ENCODE data around the gene ZMYND8. TPM values are rescaled to one million over a fixed set of nuclear protein-coding genes. Genes with fewer than 3 reads are reported as not detected.
"Not testable (repeated sequence)": the region's sequence is repeated elsewhere in the genome, so short reads cannot be mapped to it uniquely, and the experiment has no call there.

ZMYND8 gene
- total RNA-seq, 1 donor from 2014 or later: 37.9 TPM

DNA sequence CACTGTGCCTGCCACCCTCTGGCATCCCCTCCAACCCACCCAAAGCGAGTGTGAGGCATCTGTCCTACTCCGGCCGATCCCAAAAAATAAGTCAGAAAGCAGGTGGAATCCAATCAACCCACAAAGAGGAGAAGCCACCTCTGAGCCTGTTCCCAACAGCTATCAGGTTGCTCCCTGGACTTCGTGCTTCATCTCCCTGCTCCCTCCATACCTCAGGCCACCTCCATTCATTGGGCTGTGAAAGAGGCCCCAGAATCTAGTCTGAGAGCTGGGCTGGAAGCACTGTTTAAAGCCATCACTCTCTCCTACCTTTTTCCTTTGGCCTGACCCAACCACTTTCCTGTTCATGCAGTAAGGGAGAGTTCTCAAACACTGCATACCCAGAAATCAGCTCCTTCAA, 106.1 kb downstream of the ZMYND8 start:
- Histone ChIP-seq H3K27me3 (ENCODE audit: low read depth) (no peaks in the 10 kb centered on the region), H3K27ac (replicated peaks) (no peak overlapping the region), H3K36me3 (peaks cover 66% of the 10 kb centered on the region), H3K4me1 (peaks cover 46% of the 10 kb centered on the region), H3K4me3 (no peak overlapping the region), H3K9me3 (replicated peaks) (no peaks in the 10 kb centered on the region)
- intact Hi-C loops (cut with micrococcal nuclease): no loop called here
- no peak for DNase-seq
- no peak for TF ChIP-seq CTCF (IDR thresholded peaks at IDR 0.05; ENCODE audit: borderline replicate concordance)

- Histone ChIP-seq H3K27ac (replicated peaks) (no peak overlapping the region), H3K27me3 (ENCODE audit: low read depth) (no peaks in the 10 kb centered on the region), H3K9me3 (replicated peaks) (no peaks in the 10 kb centered on the region), H3K36me3 (peaks cover 71% of the 10 kb centered on the region), H3K4me1 (peaks cover 45% of the 10 kb centered on the region), H3K4me3 (no peak overlapping the region)
- no peak for DNase-seq
- TF ChIP-seq CTCF (IDR thresholded peaks at IDR 0.05; ENCODE audit: borderline replicate concordance): no peak
- intact Hi-C loops (cut with micrococcal nuclease): no loop called here
Observed at GRCh38 chr20:47249913-47250312, 106.6 kb downstream of the ZMYND8 start.

DNA sequence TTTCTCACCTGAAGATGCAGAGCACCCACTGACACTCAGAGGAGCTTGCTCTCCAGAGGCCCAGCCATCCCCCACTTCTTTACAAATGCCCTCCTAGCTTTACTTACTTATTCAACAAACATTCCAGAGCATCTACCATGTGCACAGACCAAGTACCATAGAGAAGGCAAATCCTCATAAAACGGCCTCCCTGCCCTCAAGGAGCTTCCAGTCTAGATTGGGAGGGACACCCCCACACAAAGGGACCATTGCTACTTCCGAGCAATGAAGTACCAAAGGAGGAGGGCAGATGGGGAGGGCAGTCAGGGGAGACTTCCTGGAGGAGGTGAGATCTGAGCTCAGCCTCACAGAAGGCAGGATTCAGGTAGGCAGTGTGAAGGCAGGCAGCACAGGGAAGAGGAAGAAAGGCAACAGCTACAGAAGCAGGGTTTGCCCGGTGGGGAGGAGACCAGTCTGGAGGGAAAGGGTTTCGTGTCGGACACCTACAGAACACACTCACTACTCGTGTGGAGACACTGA, 108.0 kb downstream of the ZMYND8 start:
- DNase-seq: no peak
- no peak overlapping the region for H3K4me3 ChIP-seq
- H3K9me3 ChIP-seq (replicated peaks): no peaks in the 10 kb centered on the region
- no peaks in the 10 kb centered on the region for H3K27me3 ChIP-seq (ENCODE audit: low read depth)
- peaks cover 81% of the 10 kb centered on the region for H3K36me3 ChIP-seq
- peaks cover 31% of the 10 kb centered on the region for H3K4me1 ChIP-seq
- intact Hi-C loops (cut with micrococcal nuclease): no loop called here
- H3K27ac ChIP-seq (replicated peaks): no peak overlapping the region
- no peak for TF ChIP-seq CTCF (IDR thresholded peaks at IDR 0.05; ENCODE audit: borderline replicate concordance)

GRCh38 chr20:47247972-47248371, 108.5 kb downstream of the ZMYND8 start:
- DNase-seq: no peak
- Histone ChIP-seq H3K27ac (replicated peaks) (no peak overlapping the region), H3K4me3 (no peak overlapping the region), H3K36me3 (peaks cover 85% of the 10 kb centered on the region), H3K9me3 (replicated peaks) (no peaks in the 10 kb centered on the region), H3K27me3 (ENCODE audit: low read depth) (no peaks in the 10 kb centered on the region), H3K4me1 (peaks cover 26% of the 10 kb centered on the region)
- intact Hi-C loops (cut with micrococcal nuclease): no loop called here
- TF ChIP-seq CTCF (IDR thresholded peaks at IDR 0.05; ENCODE audit: borderline replicate concordance): no peak

- Histone ChIP-seq H3K36me3 (peaks cover 78% of the 10 kb centered on the region), H3K9me3 (replicated peaks) (no peaks in the 10 kb centered on the region), H3K27me3 (ENCODE audit: low read depth) (no peaks in the 10 kb centered on the region), H3K27ac (replicated peaks) (no peak overlapping the region), H3K4me1 (peaks cover 22% of the 10 kb centered on the region), H3K4me3 (no peak overlapping the region)
- no peak for TF ChIP-seq CTCF (IDR thresholded peaks at IDR 0.05; ENCODE audit: borderline replicate concordance)
- intact Hi-C loops (cut with micrococcal nuclease): no loop called here
- no peak for DNase-seq
Observed at GRCh38 chr20:47246061-47246777, 110.3 kb downstream of the ZMYND8 start.

DNA sequence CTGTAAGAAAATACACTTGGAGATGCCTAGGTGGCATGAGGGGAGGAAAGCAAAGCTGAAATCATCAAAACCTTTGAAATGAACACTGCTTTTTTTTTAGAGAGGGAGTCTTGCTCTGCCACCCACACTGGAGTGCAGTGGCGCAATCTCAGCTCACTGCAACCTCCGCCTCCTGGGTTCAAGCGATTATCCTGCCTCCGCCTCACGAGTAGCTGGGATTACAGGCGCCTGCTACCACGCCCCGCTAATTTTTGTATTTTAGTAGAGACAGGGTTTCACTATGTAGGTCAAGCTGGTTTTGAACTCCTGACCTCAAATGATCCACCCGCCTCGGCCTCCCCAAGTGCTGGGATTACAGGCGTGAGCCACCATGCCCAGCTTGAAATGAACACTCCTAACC, 111.3 kb downstream of the ZMYND8 start:
- H3K27ac ChIP-seq (replicated peaks); intact Hi-C loops (cut with micrococcal nuclease); DNase-seq; H3K9me3 ChIP-seq (replicated peaks); H3K27me3 ChIP-seq (ENCODE audit: low read depth); H3K4me3 ChIP-seq: not testable (repeated sequence)
- Histone ChIP-seq H3K4me1 (peaks cover 22% of the 10 kb centered on the region), H3K36me3 (peaks cover 69% of the 10 kb centered on the region)

Measured in left ventricle myocardium inferior (tissue), 1 donor.